ENCODE measurements around the gene MKRN2.
"Not testable (repeated sequence)": the region's sequence is repeated elsewhere in the genome, so short reads cannot be mapped to it uniquely, and the experiment has no call there.

MKRN2 gene

GRCh38 chr3:12556690-12557472 is at the start of gene MKRN2:
Gene MKRN2 (plus strand): TSS chr3:12557087. CDS start chr3:12557151, 64 bp downstream.
- peak; percentile 65 to 79 for DNase-seq (ENCODE audit: low read depth in 1 of 2, low spot score in 1 of 2)

GRCh38 chr3:12507591-12508281 is 49.2 kb upstream of the MKRN2 start:
- no peak for DNase-seq (ENCODE audit: low read depth in 1 of 2, low spot score in 1 of 2)

GRCh38 chr3:12508291-12508700 is 48.6 kb upstream of the MKRN2 start:
- no peak for DNase-seq (ENCODE audit: low read depth in 1 of 2, low spot score in 1 of 2)

- DNase-seq (ENCODE audit: low read depth in 1 of 2, low spot score in 1 of 2), result no peak
These were observed 47.4 kb upstream of the MKRN2 start for GRCh38 chr3:12509466-12509865.

- no peak for DNase-seq (ENCODE audit: low read depth in 1 of 2, low spot score in 1 of 2)
These were observed 44.3 kb upstream of the MKRN2 start for GRCh38 chr3:12512534-12513118.

- DNase-seq (ENCODE audit: low read depth in 1 of 2, low spot score in 1 of 2), result no peak
These were observed 43.0 kb upstream of the MKRN2 start for GRCh38 chr3:12513694-12514446.

GRCh38 chr3:12515631-12516030 is 41.3 kb upstream of the MKRN2 start:
- DNase-seq (ENCODE audit: low read depth in 1 of 2, low spot score in 1 of 2), result no peak

- no peak for DNase-seq (ENCODE audit: low read depth in 1 of 2, low spot score in 1 of 2)
These were observed 40.0 kb upstream of the MKRN2 start for GRCh38 chr3:12516873-12517272.

- DNase-seq (ENCODE audit: low read depth in 1 of 2, low spot score in 1 of 2), result no peak
These were observed 38.4 kb upstream of the MKRN2 start for GRCh38 chr3:12518261-12519028.

- no peak for DNase-seq (ENCODE audit: low read depth in 1 of 2, low spot score in 1 of 2)
These were observed 35.9 kb upstream of the MKRN2 start for GRCh38 chr3:12521010-12521409.

- DNase-seq (ENCODE audit: low read depth in 1 of 2, low spot score in 1 of 2), result no peak
These were observed 34.2 kb upstream of the MKRN2 start for GRCh38 chr3:12522721-12523120.

GRCh38 chr3:12527757-12528143 is 29.1 kb upstream of the MKRN2 start:
- no peak for DNase-seq (ENCODE audit: low read depth in 1 of 2, low spot score in 1 of 2)

- DNase-seq (ENCODE audit: low read depth in 1 of 2, low spot score in 1 of 2), result no peak
These were observed 24.7 kb upstream of the MKRN2 start for GRCh38 chr3:12532182-12532581.

- no peak for DNase-seq (ENCODE audit: low read depth in 1 of 2, low spot score in 1 of 2)
These were observed 20.5 kb upstream of the MKRN2 start for GRCh38 chr3:12536423-12536822.

GRCh38 chr3:12541625-12542024 is 15.3 kb upstream of the MKRN2 start:
- DNase-seq (ENCODE audit: low read depth in 1 of 2, low spot score in 1 of 2), result no peak

GRCh38 chr3:12543497-12543896 is 13.4 kb upstream of the MKRN2 start:
- not testable (repeated sequence) for DNase-seq (ENCODE audit: low read depth in 1 of 2, low spot score in 1 of 2)

GRCh38 chr3:12544652-12545472 is 12.0 kb upstream of the MKRN2 start:
- DNase-seq (ENCODE audit: low read depth in 1 of 2, low spot score in 1 of 2), result no peak

- no peak for DNase-seq (ENCODE audit: low read depth in 1 of 2, low spot score in 1 of 2)
These were observed 11.5 kb upstream of the MKRN2 start, which contains the start of gene MKRN2OS for GRCh38 chr3:12545473-12545791. Gene MKRN2OS (minus strand): TSS chr3:12545499. CDS start chr3:12545464, 35 bp downstream.

GRCh38 chr3:12549971-12550760 is 6.7 kb upstream of the MKRN2 start:
- no peak for DNase-seq (ENCODE audit: low read depth in 1 of 2, low spot score in 1 of 2)
